Tongue (tissue), 2 donors: Measurements from ENCODE around the gene GPR42. TPM values are rescaled to one million over a fixed set of nuclear protein-coding genes. Genes with fewer than 3 reads are reported as not detected.
"Not testable (repeated sequence)": the region's sequence is repeated elsewhere in the genome, so short reads cannot be mapped to it uniquely, and the experiment has no call there.

Experiments
- DNase-seq: peaks from one replicate; pipeline ENCODE4 v3.0.0-alpha.2; 2015
- total RNA-seq: library from RNA; depleted of rRNA; stranded (reverse); fragments of >200 nt; gene quantifications from one replicate; pipeline ENCODE4 v1.2.3, GENCODE V29; 2014

Gene GPR42
- total RNA-seq, 1 donor from 2014 or later, result not detected

DNA sequence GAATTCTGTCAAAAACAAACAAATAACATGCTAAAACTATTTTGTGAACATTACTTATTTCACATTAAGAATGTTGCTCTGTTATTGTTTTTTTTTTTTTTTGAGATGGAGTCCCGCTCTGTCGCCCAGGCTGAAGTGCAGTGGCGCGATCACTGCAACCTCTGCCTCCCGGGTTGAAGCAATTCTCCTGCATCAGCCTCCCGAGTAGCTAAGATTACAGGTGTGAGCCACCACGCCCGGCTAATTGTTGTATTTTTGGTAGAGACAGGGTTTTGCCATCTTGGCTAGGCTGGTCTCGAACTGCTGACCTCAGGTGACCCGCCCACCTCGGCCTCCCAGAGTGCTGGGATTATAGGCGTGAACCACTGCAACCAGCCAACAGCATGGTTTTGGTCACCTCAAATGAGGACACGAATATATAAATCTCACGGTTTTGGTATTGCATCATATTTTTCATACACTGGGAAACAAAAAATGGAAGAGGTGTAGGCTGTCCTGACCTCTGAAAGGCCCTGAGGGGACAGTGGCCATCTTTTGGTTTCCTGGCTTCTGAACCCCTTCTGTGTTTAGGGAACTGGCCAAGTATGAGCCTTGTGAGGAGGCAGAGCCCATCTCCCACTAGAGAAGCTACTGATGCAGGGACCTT, 25.5 kb downstream of the GPR42 start:
- DNase-seq, result no peak

DNA sequence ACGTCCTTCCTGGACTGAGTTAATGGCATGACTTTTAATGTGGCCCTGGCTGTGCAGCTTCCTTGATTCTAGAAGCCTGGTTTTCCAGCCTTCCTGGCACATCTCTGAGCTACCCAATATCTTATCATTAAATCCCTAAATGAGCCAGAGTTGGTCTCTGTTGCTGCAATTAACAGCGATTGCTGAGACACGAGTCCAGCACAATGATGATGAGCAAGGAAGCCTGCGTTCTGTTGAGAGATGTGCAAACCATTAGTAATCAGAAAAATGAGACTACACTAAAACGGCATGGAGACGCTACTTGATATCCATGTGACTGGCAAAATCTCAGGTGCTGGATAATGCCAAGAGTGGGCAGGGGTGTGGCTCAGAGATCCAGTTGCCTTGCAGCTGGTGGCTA, 26.2 kb downstream of the GPR42 start:
- peak; percentile 35 for DNase-seq

DNA sequence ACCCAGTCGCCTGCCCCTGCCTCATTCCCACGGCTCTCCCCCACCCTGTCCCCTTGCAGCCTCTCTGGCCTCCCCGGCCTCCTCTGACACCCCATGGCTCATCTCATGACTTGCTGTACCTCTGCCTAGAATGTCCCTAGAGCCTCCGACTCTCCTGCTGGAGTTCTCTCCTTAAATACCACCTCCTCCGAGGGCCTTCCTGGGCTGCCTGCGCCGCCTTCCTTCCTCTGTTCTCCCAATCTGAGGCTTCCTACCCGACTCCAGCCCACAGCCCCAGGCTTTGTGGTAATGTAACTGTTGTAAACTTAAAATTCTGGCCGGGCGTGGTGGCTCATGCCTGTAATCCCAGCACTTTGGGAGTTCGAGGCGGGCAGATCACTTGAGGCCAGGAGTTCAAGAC, 27.7 kb downstream of the GPR42 start:
- no peak for DNase-seq

DNA sequence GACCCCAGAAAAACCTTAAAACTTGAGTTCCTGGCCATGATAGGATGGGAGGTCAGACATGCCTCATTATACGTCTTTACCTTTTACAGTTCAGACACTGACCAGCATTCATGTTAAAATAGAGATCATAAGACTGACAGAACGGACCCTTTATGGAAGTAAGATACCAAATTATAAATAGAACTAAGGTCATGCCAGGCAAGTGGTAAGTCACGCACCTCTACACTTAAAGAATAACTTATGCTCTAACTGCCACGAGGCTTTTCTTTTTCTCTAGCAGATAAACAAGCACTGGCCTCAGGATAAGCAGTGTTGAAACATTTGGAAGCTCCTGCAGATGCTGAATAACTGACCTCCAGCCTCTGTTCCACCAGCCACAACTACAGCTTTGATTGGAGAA, 28.4 kb downstream of the GPR42 start:
- no peak for DNase-seq

DNA sequence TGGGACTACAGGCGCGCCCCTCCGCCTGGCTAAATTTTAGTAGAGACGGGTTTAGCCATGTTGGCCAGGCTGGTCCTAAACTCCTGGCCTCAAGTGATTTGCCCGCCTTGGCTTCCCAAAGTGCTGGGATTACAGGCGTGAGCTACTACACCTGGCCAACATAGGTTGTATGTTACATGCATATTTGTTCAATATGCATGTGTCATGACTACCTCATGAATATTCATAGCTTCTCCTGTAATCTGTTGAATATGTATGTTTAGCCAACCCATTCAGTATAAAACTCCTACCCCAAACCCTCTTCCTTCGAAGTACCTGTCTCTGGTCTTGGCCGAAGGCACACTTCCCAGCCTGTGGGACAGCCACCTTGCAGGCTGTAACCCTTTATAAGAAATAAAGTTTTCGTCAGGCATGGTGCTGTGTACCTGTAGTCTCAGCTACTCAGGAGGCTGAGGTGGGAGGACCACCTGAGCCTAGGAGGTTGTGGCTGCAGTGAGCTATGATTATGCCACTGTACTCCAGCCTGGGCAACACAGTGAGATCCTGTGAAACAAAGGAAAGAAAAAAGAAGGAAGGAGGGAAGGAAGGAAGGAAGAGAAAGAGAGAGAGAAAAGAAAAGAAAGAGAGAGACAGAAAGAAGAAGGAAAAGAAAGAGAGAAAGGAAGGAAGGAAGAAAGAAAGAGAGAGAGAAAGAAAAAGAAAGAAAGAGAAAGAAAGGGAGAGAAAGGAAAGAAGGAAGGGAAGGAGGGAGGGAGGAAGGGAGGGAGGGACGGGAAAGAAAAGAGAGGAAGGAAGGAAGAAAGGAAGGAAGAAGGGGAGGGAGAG, 29.3 kb downstream of the GPR42 start:
- no peak for DNase-seq

DNA sequence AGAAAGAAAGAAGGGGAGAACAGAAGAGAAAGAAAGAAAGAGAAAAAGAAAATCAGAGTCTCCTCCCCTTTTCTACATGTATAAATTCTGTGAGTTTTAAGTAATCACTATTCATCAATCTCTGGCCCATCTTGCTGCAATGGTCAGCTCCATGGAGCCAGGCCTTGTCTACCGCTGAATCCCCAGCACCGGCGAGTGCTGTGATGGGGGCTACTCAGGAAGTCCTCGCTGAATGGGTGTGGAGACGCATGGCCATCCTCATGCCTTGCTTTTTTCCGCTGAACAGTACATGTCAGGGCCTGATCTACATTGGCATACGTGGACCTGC, 29.9 kb downstream of the GPR42 start:
- no peak for DNase-seq

DNA sequence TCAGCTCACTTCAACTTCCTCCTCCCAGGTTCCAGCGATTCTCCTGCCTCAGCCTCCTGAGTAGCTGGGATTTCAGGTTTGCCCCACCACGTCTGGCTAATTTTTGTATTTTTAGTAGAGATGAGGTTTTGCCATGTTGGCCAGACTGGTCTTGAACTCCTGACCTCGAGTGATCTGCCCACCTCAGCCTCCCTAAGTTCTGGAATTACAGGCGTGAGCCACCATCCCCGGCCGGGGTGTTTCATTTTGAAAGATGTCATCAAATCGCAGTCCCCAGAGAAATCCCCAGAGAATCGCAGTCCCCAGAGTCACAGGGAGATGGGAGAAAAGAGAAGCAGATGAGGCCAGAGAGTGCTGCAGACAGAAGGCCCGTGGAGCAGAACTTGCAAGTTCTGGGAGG, 30.5 kb downstream of the GPR42 start:
- DNase-seq, result not testable (repeated sequence)

DNA sequence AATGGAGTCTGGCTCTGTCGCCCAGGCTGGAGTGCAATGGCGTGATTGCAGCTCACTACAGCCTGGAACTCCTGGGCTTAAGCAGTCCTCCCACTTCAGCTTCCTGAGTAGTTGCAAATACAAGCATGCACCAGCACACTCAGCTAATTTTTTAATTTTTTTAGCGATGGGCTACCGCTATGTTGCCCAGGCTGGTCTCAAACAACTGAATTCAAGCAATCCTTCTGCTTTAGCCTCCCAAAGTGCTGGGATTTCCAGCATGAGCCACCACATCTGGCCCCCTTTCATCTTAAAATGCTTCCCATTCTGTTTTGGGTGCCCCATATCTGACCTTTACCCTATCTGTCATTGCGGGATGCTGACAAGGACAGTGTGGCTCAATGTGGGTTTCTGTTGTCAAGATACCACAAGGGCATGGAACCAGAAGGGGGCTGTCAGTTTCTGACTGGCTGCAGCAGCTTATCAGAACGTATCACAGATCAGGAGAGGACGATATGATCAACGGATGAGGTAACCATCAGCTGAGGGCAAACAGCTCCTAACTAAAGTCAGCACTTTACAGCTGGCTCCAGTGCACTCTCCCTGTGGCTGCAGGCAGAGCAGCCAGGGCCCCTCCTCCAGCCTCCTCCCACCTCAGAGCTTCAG, 32.4 kb downstream of the GPR42 start:
- no peak for DNase-seq

DNA sequence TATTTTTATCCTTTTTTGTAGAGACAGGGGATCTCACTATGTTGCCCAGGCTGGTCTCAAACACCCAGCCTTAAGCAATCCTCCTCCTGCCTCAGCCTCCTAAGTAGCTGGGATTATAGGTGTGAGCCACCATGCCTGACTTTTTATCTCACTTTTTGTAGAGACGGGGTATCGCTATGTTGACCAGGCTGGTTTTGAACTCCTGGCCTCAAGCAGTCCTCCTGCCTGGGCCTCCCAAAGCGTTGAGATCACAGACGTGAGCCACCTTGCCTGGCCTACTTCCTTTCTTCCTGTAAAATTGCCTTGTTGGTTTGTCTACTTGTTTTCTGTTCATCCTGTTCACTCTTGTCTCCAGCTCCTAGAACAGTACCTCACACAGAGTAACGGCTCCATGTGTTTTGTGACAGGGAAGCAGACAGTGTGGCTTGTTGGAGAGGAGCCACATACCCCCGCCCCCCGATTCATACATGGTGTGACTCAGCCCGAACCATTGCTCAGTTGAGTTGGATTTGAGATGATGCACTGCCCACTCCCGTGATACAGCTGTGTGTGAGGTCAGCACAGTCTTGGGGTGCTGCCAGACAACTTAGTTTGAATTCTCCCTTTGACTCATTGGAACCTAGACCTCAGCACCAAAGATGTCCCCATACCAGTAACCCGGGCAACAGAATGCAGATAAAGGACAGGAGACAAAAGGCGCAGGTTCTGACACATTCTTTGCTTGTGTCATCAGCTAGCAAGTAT, 34.2 kb downstream of the GPR42 start:
- DNase-seq, result peak; percentile 8

DNA sequence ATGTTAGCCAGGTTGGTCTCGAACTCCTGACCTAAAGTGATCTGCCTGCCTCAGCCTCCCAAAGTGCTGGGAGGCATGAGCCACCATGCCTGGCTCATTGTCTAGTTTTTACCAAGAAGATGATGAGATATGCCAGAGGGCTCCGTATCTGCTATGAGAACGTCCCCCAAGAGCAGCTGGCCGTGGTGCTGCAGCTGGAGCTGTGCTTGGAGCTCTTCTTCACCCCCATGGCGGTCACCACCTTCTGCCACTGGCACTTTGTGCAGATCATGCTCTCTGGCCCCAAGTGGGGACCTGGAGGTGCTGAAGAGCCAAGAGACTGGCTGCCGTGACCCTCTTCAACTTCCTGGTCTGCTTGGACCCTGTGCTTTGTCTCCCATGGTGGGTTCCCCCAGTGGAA, 36.8 kb downstream of the GPR42 start:
- DNase-seq, result no peak

DNA sequence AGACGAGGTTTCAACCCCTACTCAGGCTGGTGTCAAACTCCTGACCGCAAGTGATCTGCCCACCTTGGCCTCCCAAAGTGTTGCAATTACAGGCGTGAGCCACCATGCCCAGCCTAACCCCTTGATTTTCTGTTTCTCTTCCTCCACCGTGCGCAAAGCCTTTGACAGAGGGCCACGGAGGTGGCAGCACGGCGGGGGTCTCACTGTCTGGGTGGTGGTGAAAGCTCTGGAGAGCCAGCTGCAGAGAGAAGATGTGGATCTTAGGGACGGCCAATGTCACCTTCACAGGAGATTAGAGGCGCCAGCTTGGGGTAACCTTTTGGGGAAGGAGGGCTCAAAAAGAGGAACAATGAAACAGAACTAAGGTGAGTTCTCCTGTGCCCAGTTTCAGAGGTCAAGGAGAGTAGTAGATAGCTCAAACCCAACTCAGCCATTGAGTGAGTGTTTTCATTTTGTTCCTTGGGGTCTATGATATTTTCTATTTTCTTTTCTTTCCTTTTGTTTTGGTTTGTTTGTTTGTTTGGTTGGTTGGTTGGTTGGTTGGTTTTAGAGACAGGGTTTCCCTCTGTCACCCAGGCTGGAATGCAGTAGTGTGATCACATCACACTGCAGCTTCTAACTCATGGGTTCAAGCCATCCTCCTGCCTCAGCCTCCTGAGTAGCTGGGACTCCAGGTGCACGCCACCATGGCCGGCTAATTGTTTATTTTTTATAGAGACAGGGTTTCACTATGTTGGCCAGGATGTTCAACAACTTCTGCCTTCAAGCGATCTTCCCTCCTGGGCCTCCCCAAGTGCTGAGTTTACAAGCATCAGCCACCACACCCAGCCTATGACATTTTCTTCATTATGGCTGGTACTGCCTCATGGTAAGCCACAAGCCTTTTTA, 37.7 kb downstream of the GPR42 start:
- DNase-seq, result no peak

DNA sequence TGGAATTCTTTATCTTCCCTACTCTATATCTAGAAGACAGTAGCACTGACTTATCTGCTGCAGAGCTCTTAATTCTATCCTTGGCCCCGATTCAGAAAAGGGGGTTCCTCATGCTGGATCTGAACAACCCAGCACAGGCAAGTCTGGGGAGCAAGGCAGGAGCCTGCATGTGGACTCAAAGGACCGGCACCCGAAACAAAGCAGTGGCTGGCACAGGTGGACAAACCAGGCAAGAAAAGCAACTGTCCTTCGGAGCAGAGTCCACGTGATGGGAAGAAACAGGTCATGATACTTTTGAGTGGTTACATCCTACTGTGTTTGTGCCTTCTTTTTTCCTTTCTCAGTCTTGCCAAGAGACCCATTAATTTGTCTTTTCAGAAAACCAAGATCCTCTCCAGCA, 38.3 kb downstream of the GPR42 start:
- no peak for DNase-seq

DNA sequence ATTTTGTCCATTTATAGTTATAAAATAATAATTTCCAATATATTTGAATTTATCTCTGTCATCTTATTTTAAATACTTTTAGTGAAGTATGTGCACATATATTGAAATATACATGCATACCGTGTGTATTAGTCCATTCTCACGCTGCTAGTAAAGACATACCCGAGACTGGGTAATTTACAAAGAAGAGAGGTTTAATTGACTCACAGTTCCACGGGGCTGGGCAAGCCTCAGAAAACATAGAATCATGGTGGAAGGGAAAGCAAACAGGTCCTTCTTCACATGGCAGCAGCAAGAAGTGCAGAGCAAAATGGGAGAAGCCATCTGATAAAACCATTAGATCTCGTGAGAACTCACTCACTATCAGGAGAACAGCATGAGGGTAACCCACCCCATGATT, 39.6 kb downstream of the GPR42 start:
- DNase-seq, result no peak

DNA sequence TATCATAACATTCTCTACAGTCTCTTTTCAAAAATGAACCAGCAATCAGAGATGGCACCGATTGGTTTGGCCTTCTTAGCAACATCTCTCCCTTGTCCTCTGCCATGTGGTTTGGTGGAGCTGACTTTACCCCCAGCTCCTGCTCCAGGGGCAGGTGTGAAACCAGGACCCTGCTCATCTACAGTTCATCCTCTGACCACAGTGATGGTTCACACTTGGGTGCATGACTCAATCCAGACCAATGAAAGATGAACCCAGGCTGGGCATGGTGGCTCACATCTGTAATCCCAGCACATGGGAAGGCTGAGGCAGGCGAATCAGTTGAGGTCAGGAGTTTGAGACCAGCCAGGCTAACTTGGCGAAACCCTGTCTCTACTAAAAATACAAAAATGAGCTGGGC, 43.6 kb downstream of the GPR42 start:
- DNase-seq, result no peak

DNA sequence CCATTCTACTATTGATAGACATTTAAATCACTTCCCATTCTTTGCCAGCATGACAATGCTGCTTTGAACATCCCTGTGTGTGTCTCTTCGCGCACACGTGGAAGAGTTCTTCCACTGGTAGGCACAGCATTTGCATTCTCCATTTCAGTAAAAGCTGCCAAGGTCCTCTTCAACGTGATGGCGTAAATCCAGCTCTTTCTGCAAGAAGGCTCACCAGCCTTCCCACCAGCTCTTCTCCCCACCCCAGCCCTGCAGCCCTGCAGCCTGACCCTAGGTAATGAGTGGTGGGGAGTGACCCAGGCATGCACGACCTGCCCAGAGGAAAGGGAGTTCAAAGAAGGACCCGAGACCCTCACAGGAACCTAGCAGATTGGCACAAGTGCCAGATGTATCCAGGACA, 45.5 kb downstream of the GPR42 start:
- DNase-seq, result no peak

DNA sequence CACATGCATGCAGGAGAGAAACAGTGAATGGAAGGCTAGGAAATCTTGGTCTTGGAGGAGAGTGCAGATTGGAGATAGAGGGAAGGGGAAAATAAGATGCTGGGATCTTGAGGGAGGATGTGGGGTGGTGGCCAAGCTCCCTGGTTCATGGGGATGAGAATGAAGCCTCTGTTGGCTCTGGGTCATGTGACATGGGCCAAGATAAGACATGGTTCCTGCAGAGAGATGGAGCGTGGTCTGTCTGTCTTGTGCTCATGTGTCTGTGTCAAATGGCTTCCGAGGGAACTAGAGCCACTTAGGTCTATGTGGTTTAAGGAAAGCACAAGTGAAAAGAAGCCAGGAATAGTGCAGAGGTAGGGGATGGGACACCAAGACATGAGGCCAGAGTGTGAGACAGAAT, 46.4 kb downstream of the GPR42 start:
- no peak for DNase-seq

DNA sequence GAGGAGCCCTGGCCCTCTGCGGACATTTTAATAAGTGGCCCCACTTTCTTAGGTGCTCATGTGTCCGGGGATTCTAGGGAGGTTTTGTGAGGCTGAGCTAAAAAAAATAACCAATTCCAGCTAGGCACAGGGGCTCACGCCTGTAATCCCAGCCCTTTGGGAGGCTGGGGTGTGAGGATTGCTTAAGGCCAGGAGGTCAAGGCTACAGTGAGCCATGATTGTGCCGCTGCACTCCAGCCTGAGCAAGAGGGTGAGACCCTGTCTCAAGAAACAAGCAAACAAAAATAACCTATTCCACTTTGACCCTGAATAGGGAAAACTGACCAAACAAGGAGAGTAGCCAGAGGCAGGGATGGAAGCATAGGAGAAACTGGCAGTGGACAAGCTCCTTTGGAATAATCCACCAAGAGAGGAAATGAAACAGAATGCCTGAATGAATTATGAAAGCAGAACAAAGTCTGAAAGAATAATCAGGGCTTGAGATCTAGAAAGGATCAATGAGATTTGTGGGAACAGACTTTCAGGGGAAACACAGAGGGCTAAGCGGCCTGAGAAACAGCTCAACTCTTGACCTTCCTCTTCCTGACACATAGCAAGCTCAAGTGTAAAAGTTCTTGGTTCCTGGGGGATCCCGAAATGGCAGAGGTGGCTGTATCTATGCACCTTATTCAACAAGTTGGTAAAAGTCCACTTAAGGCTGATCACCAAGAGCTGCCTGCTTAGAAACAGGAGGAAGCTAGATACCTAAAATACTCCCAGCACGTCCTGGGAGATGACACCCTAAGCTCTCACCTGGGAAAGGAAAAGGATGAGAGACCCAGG, 47.1 kb downstream of the GPR42 start:
- DNase-seq, result no peak

DNA sequence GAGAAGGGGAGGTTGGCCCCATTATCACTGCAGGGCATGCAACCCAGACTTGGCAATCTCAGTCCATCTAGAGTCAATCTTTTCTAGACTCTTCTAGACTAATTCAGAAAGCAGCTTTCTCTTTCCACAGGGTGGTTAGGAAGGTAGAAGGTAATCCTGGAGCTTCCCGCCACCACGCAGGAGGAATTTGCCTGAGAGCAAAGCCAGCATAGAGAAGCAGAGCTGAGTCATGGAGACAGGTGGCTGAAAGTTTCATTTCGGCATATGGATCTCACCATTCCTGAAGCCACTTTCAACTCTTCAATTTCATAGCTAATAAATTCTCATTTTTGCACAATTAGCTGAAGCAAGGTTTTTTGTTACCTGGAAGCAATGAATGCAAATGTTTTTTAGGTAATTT, 48.2 kb downstream of the GPR42 start:
- no peak for DNase-seq

DNA sequence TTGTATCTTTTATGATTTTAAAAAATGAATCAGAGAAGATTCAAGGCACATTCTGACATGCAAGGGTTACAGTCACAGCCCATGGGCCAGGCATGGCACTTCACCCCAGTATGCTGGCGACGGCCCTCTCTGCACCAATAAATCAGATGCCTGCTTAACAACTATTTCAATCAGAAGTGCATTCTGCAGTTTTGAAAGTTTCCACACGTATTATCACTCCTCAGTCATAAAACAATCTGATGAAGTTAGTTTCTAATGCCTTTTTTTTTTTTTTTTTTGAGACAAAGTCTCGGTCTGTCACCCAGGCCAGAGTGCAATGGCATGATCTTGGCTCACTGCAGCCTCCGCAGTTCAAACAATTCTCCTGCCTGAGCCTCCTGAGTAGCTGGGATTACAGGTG, 48.9 kb downstream of the GPR42 start:
- no peak for DNase-seq

DNA sequence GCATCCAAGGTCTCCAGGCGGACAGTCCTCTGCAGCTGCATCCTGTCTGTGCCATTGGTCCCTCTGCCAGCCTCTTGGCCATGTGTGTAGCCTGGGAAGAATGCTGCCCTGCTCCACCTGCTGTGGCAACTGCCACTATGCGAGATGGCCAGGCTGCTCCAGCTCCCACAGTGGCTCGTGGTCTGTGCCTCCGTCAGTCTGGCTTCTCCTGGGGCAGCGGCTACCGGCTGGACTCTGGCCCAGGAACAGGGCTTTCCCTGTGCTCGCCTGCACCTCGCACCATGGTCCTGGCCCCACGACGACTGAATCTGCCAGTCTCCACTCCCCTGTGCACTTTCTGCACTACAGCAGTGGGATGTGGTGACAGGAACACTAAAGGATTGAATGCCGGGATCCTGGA, 50.5 kb downstream of the GPR42 start:
- DNase-seq, result no peak
